ENCODE measurements around the gene TSC1.

DNA sequence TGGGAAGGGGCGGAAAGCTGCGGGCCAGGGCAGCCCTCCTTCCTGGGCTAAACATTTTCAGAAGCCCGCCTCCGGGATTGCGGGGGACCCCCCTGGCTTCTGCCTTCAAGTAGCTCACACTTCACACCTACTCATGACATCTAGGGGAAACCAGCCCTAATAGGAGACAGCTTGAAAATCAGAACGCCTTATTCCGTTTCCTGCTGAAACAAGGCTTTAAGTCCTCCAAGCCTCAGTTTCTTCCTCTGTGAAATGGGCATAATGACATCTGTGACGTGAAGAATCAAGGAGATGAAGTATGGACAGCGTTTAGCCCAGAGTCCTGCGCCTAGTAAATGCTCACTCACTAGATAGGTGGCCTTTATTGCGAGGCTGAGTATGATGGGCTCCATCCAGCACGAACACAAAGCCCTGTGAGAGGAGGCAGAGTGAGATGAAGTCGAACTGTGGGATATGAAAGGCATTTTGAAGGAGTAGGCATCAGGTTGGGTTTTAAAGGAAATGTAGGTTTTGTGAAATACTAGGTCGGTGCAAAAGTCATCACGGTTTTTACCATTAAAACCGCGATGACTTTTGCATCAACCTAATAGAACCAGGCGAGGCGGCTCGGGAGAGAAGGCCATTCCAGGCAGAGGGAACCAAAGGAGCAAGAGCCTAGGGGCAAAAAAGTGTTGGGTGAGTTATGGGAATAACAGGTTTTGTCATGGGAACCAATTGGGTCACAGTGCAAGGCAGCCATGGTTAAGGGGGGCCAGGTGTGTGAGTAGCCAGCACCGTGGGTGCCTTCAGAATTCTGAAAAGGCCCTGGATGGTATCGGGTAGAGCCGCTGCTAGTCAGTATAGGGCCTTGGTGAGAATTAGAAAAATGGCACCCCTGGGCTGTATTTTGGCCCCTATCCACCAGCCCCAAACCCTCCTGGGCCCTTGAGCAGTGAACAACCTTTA lies 1.0 kb upstream of the TSC1 start:
- TF ChIP-seq, protein P1, sequence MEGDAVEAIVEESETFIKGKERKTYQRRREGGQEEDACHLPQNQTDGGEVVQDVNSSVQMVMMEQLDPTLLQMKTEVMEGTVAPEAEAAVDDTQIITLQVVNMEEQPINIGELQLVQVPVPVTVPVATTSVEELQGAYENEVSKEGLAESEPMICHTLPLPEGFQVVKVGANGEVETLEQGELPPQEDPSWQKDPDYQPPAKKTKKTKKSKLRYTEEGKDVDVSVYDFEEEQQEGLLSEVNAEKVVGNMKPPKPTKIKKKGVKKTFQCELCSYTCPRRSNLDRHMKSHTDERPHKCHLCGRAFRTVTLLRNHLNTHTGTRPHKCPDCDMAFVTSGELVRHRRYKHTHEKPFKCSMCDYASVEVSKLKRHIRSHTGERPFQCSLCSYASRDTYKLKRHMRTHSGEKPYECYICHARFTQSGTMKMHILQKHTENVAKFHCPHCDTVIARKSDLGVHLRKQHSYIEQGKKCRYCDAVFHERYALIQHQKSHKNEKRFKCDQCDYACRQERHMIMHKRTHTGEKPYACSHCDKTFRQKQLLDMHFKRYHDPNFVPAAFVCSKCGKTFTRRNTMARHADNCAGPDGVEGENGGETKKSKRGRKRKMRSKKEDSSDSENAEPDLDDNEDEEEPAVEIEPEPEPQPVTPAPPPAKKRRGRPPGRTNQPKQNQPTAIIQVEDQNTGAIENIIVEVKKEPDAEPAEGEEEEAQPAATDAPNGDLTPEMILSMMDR (conservative IDR thresholded peaks at IDR 0.05; ENCODE audit: low read depth in 2 of 2): no peak
- TF ChIP-seq EZH2phosphoT487 (IDR thresholded peaks at IDR 0.05; ENCODE audit: unreplicated experiment): no peak
- TF ChIP-seq EZH2 (IDR thresholded peaks at IDR 0.05; ENCODE audit: low read depth, unreplicated experiment): no peak
- TF ChIP-seq, protein P2, sequence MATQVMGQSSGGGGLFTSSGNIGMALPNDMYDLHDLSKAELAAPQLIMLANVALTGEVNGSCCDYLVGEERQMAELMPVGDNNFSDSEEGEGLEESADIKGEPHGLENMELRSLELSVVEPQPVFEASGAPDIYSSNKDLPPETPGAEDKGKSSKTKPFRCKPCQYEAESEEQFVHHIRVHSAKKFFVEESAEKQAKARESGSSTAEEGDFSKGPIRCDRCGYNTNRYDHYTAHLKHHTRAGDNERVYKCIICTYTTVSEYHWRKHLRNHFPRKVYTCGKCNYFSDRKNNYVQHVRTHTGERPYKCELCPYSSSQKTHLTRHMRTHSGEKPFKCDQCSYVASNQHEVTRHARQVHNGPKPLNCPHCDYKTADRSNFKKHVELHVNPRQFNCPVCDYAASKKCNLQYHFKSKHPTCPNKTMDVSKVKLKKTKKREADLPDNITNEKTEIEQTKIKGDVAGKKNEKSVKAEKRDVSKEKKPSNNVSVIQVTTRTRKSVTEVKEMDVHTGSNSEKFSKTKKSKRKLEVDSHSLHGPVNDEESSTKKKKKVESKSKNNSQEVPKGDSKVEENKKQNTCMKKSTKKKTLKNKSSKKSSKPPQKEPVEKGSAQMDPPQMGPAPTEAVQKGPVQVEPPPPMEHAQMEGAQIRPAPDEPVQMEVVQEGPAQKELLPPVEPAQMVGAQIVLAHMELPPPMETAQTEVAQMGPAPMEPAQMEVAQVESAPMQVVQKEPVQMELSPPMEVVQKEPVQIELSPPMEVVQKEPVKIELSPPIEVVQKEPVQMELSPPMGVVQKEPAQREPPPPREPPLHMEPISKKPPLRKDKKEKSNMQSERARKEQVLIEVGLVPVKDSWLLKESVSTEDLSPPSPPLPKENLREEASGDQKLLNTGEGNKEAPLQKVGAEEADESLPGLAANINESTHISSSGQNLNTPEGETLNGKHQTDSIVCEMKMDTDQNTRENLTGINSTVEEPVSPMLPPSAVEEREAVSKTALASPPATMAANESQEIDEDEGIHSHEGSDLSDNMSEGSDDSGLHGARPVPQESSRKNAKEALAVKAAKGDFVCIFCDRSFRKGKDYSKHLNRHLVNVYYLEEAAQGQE (IDR thresholded peaks at IDR 0.05; ENCODE audit: unreplicated experiment): no peak
- TF ChIP-seq JUNB (IDR thresholded peaks at IDR 0.05; ENCODE audit: unreplicated experiment): no peak
- TF ChIP-seq NANOG (IDR thresholded peaks at IDR 0.05; ENCODE audit: borderline replicate concordance): no peak
- no peak for TF ChIP-seq POLR2AphosphoS5 (IDR thresholded peaks at IDR 0.05; ENCODE audit: low read depth)
- TF ChIP-seq, protein P3, sequence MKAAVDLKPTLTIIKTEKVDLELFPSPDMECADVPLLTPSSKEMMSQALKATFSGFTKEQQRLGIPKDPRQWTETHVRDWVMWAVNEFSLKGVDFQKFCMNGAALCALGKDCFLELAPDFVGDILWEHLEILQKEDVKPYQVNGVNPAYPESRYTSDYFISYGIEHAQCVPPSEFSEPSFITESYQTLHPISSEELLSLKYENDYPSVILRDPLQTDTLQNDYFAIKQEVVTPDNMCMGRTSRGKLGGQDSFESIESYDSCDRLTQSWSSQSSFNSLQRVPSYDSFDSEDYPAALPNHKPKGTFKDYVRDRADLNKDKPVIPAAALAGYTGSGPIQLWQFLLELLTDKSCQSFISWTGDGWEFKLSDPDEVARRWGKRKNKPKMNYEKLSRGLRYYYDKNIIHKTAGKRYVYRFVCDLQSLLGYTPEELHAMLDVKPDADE (IDR thresholded peaks at IDR 0.05): no peak
- TF ChIP-seq CREB1 (CRISPR knock-in tag; IDR thresholded peaks at IDR 0.05; ENCODE audit: low read depth): no peak
- TF ChIP-seq ZNF462 (CRISPR knock-in tag; IDR thresholded peaks at IDR 0.05): no peak

Data from GM23338 (cell line).